ENCODE data around the gene CELSR1. TPM values are rescaled to one million over a fixed set of nuclear protein-coding genes. Genes with fewer than 3 reads are reported as not detected.
"Not testable (repeated sequence)": the region's sequence is repeated elsewhere in the genome, so short reads cannot be mapped to it uniquely, and the experiment has no call there.

Gene CELSR1
- total and polyA plus RNA-seq, 2 of the 13 experiments (the other 11 are each of a cell fraction or from before 2014, with no cell fraction given): 0.78 to 1.8 TPM

DNA sequence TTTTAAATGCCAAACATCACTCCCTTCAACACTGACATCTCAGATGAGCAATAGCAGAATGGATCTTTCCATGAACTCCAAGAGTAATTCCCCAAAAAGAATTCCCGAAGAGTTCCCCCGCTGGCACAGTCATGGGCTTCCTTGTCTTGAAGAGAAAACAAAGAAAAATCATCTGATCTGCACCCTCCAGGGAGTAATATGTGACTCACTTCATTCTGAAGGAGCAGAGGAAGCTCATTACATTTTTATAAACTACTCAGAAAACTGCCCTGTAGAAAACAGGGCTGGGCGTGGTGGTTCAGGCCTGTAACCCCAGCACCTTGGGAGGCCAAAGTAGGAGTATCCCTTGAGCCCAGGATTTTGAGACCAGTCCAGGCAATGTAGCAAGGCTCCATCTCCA, 35.7 kb downstream of the CELSR1 start:
- in situ Hi-C loops (cut with HindIII; ENCODE audit: extremely low pct_ligation_motif_present, low pct_unique_long_range_greater_than_20kb) (no loop called here), intact Hi-C loops (cut with micrococcal nuclease; ENCODE audit: unreplicated experiment) (no loop called here)
- Histone ChIP-seq H3K79me2 (ENCODE audit: insufficient read depth, low read length) (no peaks in the 10 kb centered on the region), H3K9me3 (ENCODE audit: low read length) (no peaks in the 10 kb centered on the region), H3K4me3 (replicated peaks in 1 of 3; ENCODE audit: insufficient read depth in 1 of 3, low read depth in 2 of 3, low read length in 3 of 3) (no peak overlapping the region), H3K9ac (ENCODE audit: insufficient read depth, low read depth, low read length) (no peak overlapping the region), H3K4me1 (ENCODE audit: insufficient read depth, low read length) (no peaks in the 10 kb centered on the region), H2AFZ (ENCODE audit: low read length) (no peak overlapping the region), H3K27ac (ENCODE audit: extremely low read length, insufficient read depth, low read length) (no peak overlapping the region), H4K20me1 (ENCODE audit: insufficient read depth, low read length) (no peaks in the 10 kb centered on the region), H3K36me3 (replicated peaks in 1 of 2; ENCODE audit: control insufficient read depth in 1 of 2, insufficient read depth in 2 of 2, low read length in 2 of 2) (no peaks in the 10 kb centered on the region), H3K4me2 (ENCODE audit: low read depth, low read length) (no peak overlapping the region), H3K27me3 (ENCODE audit: control insufficient read depth in 1 of 2, insufficient read depth in 2 of 2, low read length in 2 of 2) (peaks cover 0 to 8% of the 10 kb centered on the region in 2 experiments; a peak in 3 of 5 replicates)
- no TSS peak for BruUV-seq (replicated peaks)
- TF ChIP-seq ZBTB21 (CRISPR knock-in tag; IDR thresholded peaks at IDR 0.05) (no peak), ZNF124 (CRISPR knock-in tag; IDR thresholded peaks at IDR 0.05) (no peak), ZNF614 (CRISPR knock-in tag; IDR thresholded peaks at IDR 0.05; ENCODE audit: borderline replicate concordance) (no peak), JUND (CRISPR knock-in tag; IDR thresholded peaks at IDR 0.05) (no peak), SMAD3 (CRISPR knock-in tag; IDR thresholded peaks at IDR 0.05) (no peak), ZNF607 (CRISPR knock-in tag; IDR thresholded peaks at IDR 0.05; ENCODE audit: borderline replicate concordance) (no peak)
- POLR2A ChIA-PET: interaction anchor here (0.6 kb wide), 1 partner anchor 1381 kb away, joined by 4 read pairs; no protein-coding TSS in a partner anchor
- no peak for DNase-seq (ENCODE audit: low spot score)
- no peak for ATAC-seq
- 92% methylated on average over 3 of the region's 3 CpGs for WGBS (ENCODE audit: low lambda C conversion rate)
- CTCF ChIA-PET (ENCODE audit: low intra/inter-chr PET ratio, low total read pairs): no interaction called here
- no peak for FAIRE-seq

DNA sequence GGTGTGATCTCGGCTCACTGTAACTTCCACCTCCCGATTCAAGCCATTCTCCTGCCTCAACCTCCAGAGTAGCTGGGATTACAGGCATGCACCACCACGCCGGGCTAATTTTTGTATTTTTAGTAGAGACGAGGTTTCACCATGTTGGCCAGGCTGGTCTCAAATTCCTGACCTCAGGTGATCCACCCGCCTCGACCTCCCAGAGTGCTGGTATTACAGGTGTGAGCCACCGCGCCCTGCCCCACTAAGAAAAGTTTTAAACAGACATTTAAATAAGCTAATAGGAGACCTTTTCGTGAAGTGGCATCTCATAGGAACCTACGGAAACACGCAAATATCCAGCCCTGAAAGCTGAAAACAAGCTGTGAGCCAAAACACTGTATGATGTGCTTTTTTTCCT, 36.2 kb downstream of the CELSR1 start:
- H3K79me2 ChIP-seq (ENCODE audit: insufficient read depth, low read length); H3K27ac ChIP-seq (ENCODE audit: extremely low read length, insufficient read depth, low read length); H2AFZ ChIP-seq (ENCODE audit: low read length); H3K9ac ChIP-seq (ENCODE audit: insufficient read depth, low read depth, low read length); H3K36me3 ChIP-seq (replicated peaks in 1 of 2; ENCODE audit: control insufficient read depth in 1 of 2, insufficient read depth in 2 of 2, low read length in 2 of 2); H3K9me3 ChIP-seq (ENCODE audit: low read length); H3K4me3 ChIP-seq (replicated peaks in 1 of 3; ENCODE audit: insufficient read depth in 1 of 3, low read depth in 2 of 3, low read length in 3 of 3); H3K4me2 ChIP-seq (ENCODE audit: low read depth, low read length); FAIRE-seq; ATAC-seq; H3K27me3 ChIP-seq (ENCODE audit: control insufficient read depth in 1 of 2, insufficient read depth in 2 of 2, low read length in 2 of 2); in situ Hi-C loops (cut with HindIII; ENCODE audit: extremely low pct_ligation_motif_present, low pct_unique_long_range_greater_than_20kb); DNase-seq (ENCODE audit: low spot score); H3K4me1 ChIP-seq (ENCODE audit: insufficient read depth, low read length); intact Hi-C loops (cut with micrococcal nuclease; ENCODE audit: unreplicated experiment); BruUV-seq (replicated peaks); CTCF ChIA-PET (ENCODE audit: low intra/inter-chr PET ratio, low total read pairs); H4K20me1 ChIP-seq (ENCODE audit: insufficient read depth, low read length): not testable (repeated sequence)
- POLR2A ChIA-PET: interaction anchor here (0.6 kb wide), 1 partner anchor 1381 kb away, joined by 4 read pairs; no protein-coding TSS in a partner anchor
- 76% methylated on average over 12 of the region's 12 CpGs for WGBS (ENCODE audit: low lambda C conversion rate)
